Thyroid gland (tissue), 4 donors: Measurements from ENCODE around the gene OR10J4. TPM values are rescaled to one million over a fixed set of nuclear protein-coding genes. Genes with fewer than 3 reads are reported as not detected.

Experiments
- DNase-seq, 2 donors: peaks; one replicate each; pipeline ENCODE4 v3.0.0-alpha.2; 2019
- H3K27ac ChIP-seq, 3 donors: fragments of 200-600 bp; sonication (generic); 1 replicate in 2 of 3; 2 replicates in 1 of 3; pipeline ENCODE4 v1.5.1; 2016 to 2019; ENCODE audit warnings: mild to moderate bottlenecking in 1 of 3, moderate library complexity in 1 of 3
- H3K27me3 ChIP-seq: fragments of 200-600 bp; sonication (generic); one replicate; pipeline ENCODE4 v1.5.1; 2019
- H3K36me3 ChIP-seq, 2 donors: fragments of 200-600 bp; sonication (generic); one replicate each; pipeline ENCODE4 v1.5.1; 2016 to 2019
- H3K4me1 ChIP-seq, 2 donors: fragments of 200-600 bp; sonication (generic); one replicate each; pipeline ENCODE4 v1.5.1; 2017 to 2019
- H3K4me3 ChIP-seq, 3 donors: fragments of 200-600 bp; sonication (generic); replicated peaks in 1 of 3; 1 replicate in 2 of 3; 2 replicates in 1 of 3; pipeline ENCODE4 v1.5.1; 2016; ENCODE audit warnings: mild to moderate bottlenecking in 1 of 3
- H3K9me3 ChIP-seq: fragments of 200-600 bp; sonication (generic); one replicate; pipeline ENCODE4 v1.5.1; 2017
- CTCF ChIP-seq, 6 experiments: fragments of 200-600 bp in 3 of 6; fragments of 450-650 bp in 3 of 6; sonication (generic) in 3 of 6; IDR thresholded peaks; one replicate each; pipeline ENCODE4 v1.5.1; 2016 to 2019; ENCODE audit warnings: antibody characterized with exemption in 6 of 6, mild to moderate bottlenecking in 2 of 6, inconsistent platforms in 1 of 6, moderate library complexity in 1 of 6
- POLR2A ChIP-seq, 2 donors: fragments of 450-650 bp; IDR thresholded peaks; one replicate each; pipeline ENCODE4 v1.6.1; 2017; ENCODE audit warnings: antibody characterized with exemption in 2 of 2, mild to moderate bottlenecking in 2 of 2, moderate library complexity in 1 of 2
- WGBS, 2 donors: methylation state at CpG; one replicate each; pipeline ENCODE4 v1.1.5; 2017; 5-methylcytosine and 5-hydroxymethylcytosine counted together
- intact Hi-C: fragments of 100-400 bp; cut with DNase I; formaldehyde crosslinking; loops from one replicate; pipeline ENCODE4 v1.15.1; 2023
- total RNA-seq, 4 donors: library from RNA; depleted of rRNA; stranded (reverse); fragments of >200 nt; gene quantifications; one replicate each; pipeline ENCODE4 v1.2.3, GENCODE V29; 2016

Gene OR10J4
- not detected for total RNA-seq

- H3K4me3 ChIP-seq: no peak within 1 kb of the TSS
- no peaks in the 10 kb centered on the region for H3K4me1 ChIP-seq
- intact Hi-C loops: no loop called here
- H3K27me3 ChIP-seq: no peaks in the 10 kb centered on the region
- H3K36me3 ChIP-seq: no peaks in the 10 kb centered on the region
- no peak within 1 kb of the TSS for H3K27ac ChIP-seq
- WGBS, 2 donors: 90 to 100% methylated on average over 1 of the region's 1 CpG
- H3K9me3 ChIP-seq: no peaks in the 10 kb centered on the region
- TF ChIP-seq CTCF (IDR thresholded peaks at IDR 0.05) (no peak), POLR2A (IDR thresholded peaks at IDR 0.05) (no peak)
- no peak for DNase-seq
Measured at GRCh38 chr1:159431904-159432303, at the start of gene OR10J4. OR10J4 (plus strand) TSS chr1:159432204.

GRCh38 chr1:159406821-159407220 is 25.2 kb upstream of the OR10J4 start:
- H3K27me3 ChIP-seq: no peaks in the 10 kb centered on the region
- H3K4me3 ChIP-seq: no peak overlapping the region
- WGBS, 2 donors: 79 to 94% methylated on average over 2 of the region's 2 CpGs
- no peak for TF ChIP-seq CTCF (IDR thresholded peaks at IDR 0.05)
- no peak for TF ChIP-seq POLR2A (IDR thresholded peaks at IDR 0.05)
- H3K4me1 ChIP-seq: no peaks in the 10 kb centered on the region
- intact Hi-C loops: no loop called here
- H3K27ac ChIP-seq: no peak overlapping the region
- H3K9me3 ChIP-seq: no peaks in the 10 kb centered on the region
- DNase-seq: no peak
- no peaks in the 10 kb centered on the region for H3K36me3 ChIP-seq

- H3K27ac ChIP-seq: no peak overlapping the region
- no peaks in the 10 kb centered on the region for H3K9me3 ChIP-seq
- H3K27me3 ChIP-seq: no peaks in the 10 kb centered on the region
- intact Hi-C loops: no loop called here
- no peak overlapping the region for H3K4me3 ChIP-seq
- H3K4me1 ChIP-seq: no peaks in the 10 kb centered on the region
- no peaks in the 10 kb centered on the region for H3K36me3 ChIP-seq
- 73 to 82% methylated on average over 6 of the region's 6 CpGs for WGBS, 2 donors
- DNase-seq: no peak
- TF ChIP-seq POLR2A (IDR thresholded peaks at IDR 0.05) (no peak), CTCF (IDR thresholded peaks at IDR 0.05) (no peak)
Measured at GRCh38 chr1:159408862-159409400, 23.1 kb upstream of the OR10J4 start.

- H3K9me3 ChIP-seq: no peaks in the 10 kb centered on the region
Measured at GRCh38 chr1:159421821-159422220, 10.2 kb upstream of the OR10J4 start.

GRCh38 chr1:159428536-159428935 is 3.5 kb upstream of the OR10J4 start:
- H3K9me3 ChIP-seq: no peaks in the 10 kb centered on the region
- no peak for DNase-seq
- WGBS, 2 donors: 67 to 83% methylated on average over 3 of the region's 3 CpGs
- intact Hi-C loops: no loop called here
- no peak overlapping the region for H3K27ac ChIP-seq
- H3K27me3 ChIP-seq: no peaks in the 10 kb centered on the region
- no peaks in the 10 kb centered on the region for H3K4me1 ChIP-seq
- TF ChIP-seq CTCF (IDR thresholded peaks at IDR 0.05) (no peak), POLR2A (IDR thresholded peaks at IDR 0.05) (no peak)
- H3K4me3 ChIP-seq: no peak overlapping the region
- no peaks in the 10 kb centered on the region for H3K36me3 ChIP-seq

More at GRCh38 chr1:159421821-159422220, 10.2 kb upstream of the OR10J4 start:
- Histone ChIP-seq H3K27me3 (no peaks in the 10 kb centered on the region), H3K4me3 (no peak overlapping the region), H3K36me3 (no peaks in the 10 kb centered on the region), H3K27ac (no peak overlapping the region), H3K4me1 (no peaks in the 10 kb centered on the region)
- WGBS, 2 donors: 82 to 85% methylated on average over 7 to 8 of the region's 8 CpGs
- no peak for TF ChIP-seq CTCF (IDR thresholded peaks at IDR 0.05)
- TF ChIP-seq POLR2A (IDR thresholded peaks at IDR 0.05): no peak
- DNase-seq: no peak
- intact Hi-C loops: no loop called here
